Measurements from ENCODE around the gene DGKG. TPM values are rescaled to one million over a fixed set of nuclear protein-coding genes. Genes with fewer than 3 reads are reported as not detected.

DGKG gene
- total RNA-seq, 6 experiments from 2014 or later = 1.5 to 3.6 (median 2.0) TPM

GRCh38 chr3:186317478-186317877 is 44.6 kb downstream of the DGKG start:
- intact Hi-C loops (cut with DNase I) = no loop called here
- no peak for DNase-seq
- Histone ChIP-seq H3K4me1 (no peaks in the 10 kb centered on the region), H3K36me3 (no peaks in the 10 kb centered on the region), H3K27ac (no peak overlapping the region), H3K27me3 (no peaks in the 10 kb centered on the region), H3K9me3 (no peaks in the 10 kb centered on the region), H3K4me3 (no peak overlapping the region)
- ATAC-seq = no peak
- TF ChIP-seq CTCF (IDR thresholded peaks at IDR 0.05) (no peak), POLR2A (IDR thresholded peaks at IDR 0.05) (no peak)
- 82% methylated on average over 5 of the region's 7 CpGs for WGBS (ENCODE audit: insufficient coverage, low coverage, low lambda C conversion rate, missing lambda C conversion rate)

GRCh38 chr3:186316666-186317260 is 45.3 kb downstream of the DGKG start:
- DNase-seq (no peak), ATAC-seq (peak in 2 of 4 donors; percentile 40 to 79)
- TF ChIP-seq POLR2A (IDR thresholded peaks at IDR 0.05) = no peak
- TF ChIP-seq CTCF (IDR thresholded peaks at IDR 0.05) = no peak
- Histone ChIP-seq H3K4me3 (no peak overlapping the region), H3K36me3 (no peaks in the 10 kb centered on the region), H3K4me1 (no peaks in the 10 kb centered on the region), H3K27me3 (no peaks in the 10 kb centered on the region), H3K9me3 (no peaks in the 10 kb centered on the region), H3K27ac (no peak overlapping the region)
- WGBS (ENCODE audit: insufficient coverage, low coverage, low lambda C conversion rate, missing lambda C conversion rate) = 46% methylated on average over 8 of the region's 9 CpGs
- intact Hi-C loops (cut with DNase I) = no loop called here

- DNase-seq = no peak
- H3K36me3 ChIP-seq = no peaks in the 10 kb centered on the region
- TF ChIP-seq CTCF (IDR thresholded peaks at IDR 0.05) (no peak), POLR2A (IDR thresholded peaks at IDR 0.05) (no peak)
- no peak for ATAC-seq
- no peaks in the 10 kb centered on the region for H3K4me1 ChIP-seq
- intact Hi-C loops (cut with DNase I) = no loop called here
- H3K27ac ChIP-seq = no peak overlapping the region
- 88% methylated on average over 5 of the region's 5 CpGs for WGBS (ENCODE audit: insufficient coverage, low coverage, low lambda C conversion rate, missing lambda C conversion rate)
- H3K4me3 ChIP-seq = no peak overlapping the region
- H3K9me3 ChIP-seq = no peaks in the 10 kb centered on the region
- no peaks in the 10 kb centered on the region for H3K27me3 ChIP-seq
These were observed 46.3 kb downstream of the DGKG start for GRCh38 chr3:186315581-186316354.

- H3K27me3 ChIP-seq = no peaks in the 10 kb centered on the region
- DNase-seq (no peak), ATAC-seq (no peak)
- intact Hi-C loops (cut with DNase I) = no loop called here
- no peaks in the 10 kb centered on the region for H3K36me3 ChIP-seq
- no peak overlapping the region for H3K27ac ChIP-seq
- no peaks in the 10 kb centered on the region for H3K4me1 ChIP-seq
- H3K9me3 ChIP-seq = no peaks in the 10 kb centered on the region
- H3K4me3 ChIP-seq = no peak overlapping the region
- TF ChIP-seq CTCF (IDR thresholded peaks at IDR 0.05) (no peak), POLR2A (IDR thresholded peaks at IDR 0.05) (no peak)
- WGBS (ENCODE audit: insufficient coverage, low coverage, low lambda C conversion rate, missing lambda C conversion rate) = 67% methylated on average over 3 of the region's 3 CpGs
These were observed 47.1 kb downstream of the DGKG start for GRCh38 chr3:186314896-186315295.

Data from right lobe of liver (tissue), 6 donors.